ENCODE results near the gene BET1L. TPM values are rescaled to one million over a fixed set of nuclear protein-coding genes. Genes with fewer than 3 reads are reported as not detected.
A peak's percentile ranks its signal among the peaks of the same experiment; 100 is the strongest.
"Not testable (repeated sequence)": the region's sequence is repeated elsewhere in the genome, so short reads cannot be mapped to it uniquely, and the experiment has no call there.

BET1L gene
- total RNA-seq, 1 donor from 2014 or later, result 46.9 TPM

- Mint-ChIP-seq H3K9me3 (no peaks in the 10 kb centered on the region), H3K4me3 (no peak overlapping the region), H3K27ac (no peak overlapping the region), H3K36me3 (ENCODE audit: low read depth) (peaks cover 4% of the 10 kb centered on the region), H3K27me3 (no peaks in the 10 kb centered on the region), H3K4me1 (peaks cover 14% of the 10 kb centered on the region)
- intact Hi-C loops (cut with micrococcal nuclease), result no loop called here
- no peak for DNase-seq
These were observed 15.0 kb upstream of the BET1L start for GRCh38 chr11:221998-222789.

- no peak for DNase-seq
- no peaks in the 10 kb centered on the region for H3K27me3 Mint-ChIP-seq
- no peak overlapping the region for H3K27ac Mint-ChIP-seq
- H3K36me3 Mint-ChIP-seq (ENCODE audit: low read depth), result peaks cover 4% of the 10 kb centered on the region
- no peaks in the 10 kb centered on the region for H3K9me3 Mint-ChIP-seq
- no peak overlapping the region for H3K4me3 Mint-ChIP-seq
- intact Hi-C loops (cut with micrococcal nuclease), result no loop called here
- H3K4me1 Mint-ChIP-seq, result peaks cover 14% of the 10 kb centered on the region
These were observed 14.3 kb upstream of the BET1L start for GRCh38 chr11:221539-221938.

- H3K9me3 Mint-ChIP-seq; H3K36me3 Mint-ChIP-seq (ENCODE audit: low read depth); intact Hi-C loops (cut with micrococcal nuclease); H3K27ac Mint-ChIP-seq; H3K4me3 Mint-ChIP-seq; DNase-seq; H3K27me3 Mint-ChIP-seq: not testable (repeated sequence)
- peaks cover 10% of the 10 kb centered on the region for H3K4me1 Mint-ChIP-seq
These were observed 13.5 kb upstream of the BET1L start for GRCh38 chr11:220641-221215.

- Mint-ChIP-seq H3K4me3 (no peak overlapping the region), H3K4me1 (peaks cover 8% of the 10 kb centered on the region), H3K27ac (no peak overlapping the region), H3K9me3 (no peaks in the 10 kb centered on the region), H3K27me3 (no peaks in the 10 kb centered on the region), H3K36me3 (ENCODE audit: low read depth) (peaks cover 21% of the 10 kb centered on the region)
- intact Hi-C loops (cut with micrococcal nuclease), result no loop called here
- no peak for DNase-seq
These were observed 11.8 kb upstream of the BET1L start for GRCh38 chr11:218815-219593.

DNA sequence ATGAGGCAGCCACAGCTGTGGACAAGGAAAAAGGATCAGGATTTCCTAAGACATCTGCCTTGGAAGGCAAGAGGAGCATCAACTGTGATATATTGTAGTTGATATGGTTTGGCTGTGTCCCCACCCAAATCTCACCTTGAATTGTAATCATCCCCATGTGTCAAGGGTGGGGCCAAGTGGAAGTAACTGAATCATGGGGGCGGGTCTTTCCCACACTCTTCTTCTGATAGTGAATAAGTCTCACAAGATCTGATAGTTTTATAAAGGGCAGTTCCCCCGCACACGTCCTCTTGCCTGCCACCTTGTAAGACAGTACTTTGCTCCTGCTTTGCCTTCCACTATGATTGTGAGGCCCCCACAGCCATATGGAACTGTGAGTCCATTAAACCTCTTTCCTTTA is 10.5 kb upstream of the BET1L start:
- Mint-ChIP-seq H3K4me3 (no peak overlapping the region), H3K36me3 (ENCODE audit: low read depth) (peaks cover 27% of the 10 kb centered on the region), H3K4me1 (peaks cover 9% of the 10 kb centered on the region), H3K27ac (peak overlapping the region; percentile 0), H3K27me3 (no peaks in the 10 kb centered on the region), H3K9me3 (no peaks in the 10 kb centered on the region)
- intact Hi-C loops (cut with micrococcal nuclease), result no loop called here
- DNase-seq, result no peak

DNA sequence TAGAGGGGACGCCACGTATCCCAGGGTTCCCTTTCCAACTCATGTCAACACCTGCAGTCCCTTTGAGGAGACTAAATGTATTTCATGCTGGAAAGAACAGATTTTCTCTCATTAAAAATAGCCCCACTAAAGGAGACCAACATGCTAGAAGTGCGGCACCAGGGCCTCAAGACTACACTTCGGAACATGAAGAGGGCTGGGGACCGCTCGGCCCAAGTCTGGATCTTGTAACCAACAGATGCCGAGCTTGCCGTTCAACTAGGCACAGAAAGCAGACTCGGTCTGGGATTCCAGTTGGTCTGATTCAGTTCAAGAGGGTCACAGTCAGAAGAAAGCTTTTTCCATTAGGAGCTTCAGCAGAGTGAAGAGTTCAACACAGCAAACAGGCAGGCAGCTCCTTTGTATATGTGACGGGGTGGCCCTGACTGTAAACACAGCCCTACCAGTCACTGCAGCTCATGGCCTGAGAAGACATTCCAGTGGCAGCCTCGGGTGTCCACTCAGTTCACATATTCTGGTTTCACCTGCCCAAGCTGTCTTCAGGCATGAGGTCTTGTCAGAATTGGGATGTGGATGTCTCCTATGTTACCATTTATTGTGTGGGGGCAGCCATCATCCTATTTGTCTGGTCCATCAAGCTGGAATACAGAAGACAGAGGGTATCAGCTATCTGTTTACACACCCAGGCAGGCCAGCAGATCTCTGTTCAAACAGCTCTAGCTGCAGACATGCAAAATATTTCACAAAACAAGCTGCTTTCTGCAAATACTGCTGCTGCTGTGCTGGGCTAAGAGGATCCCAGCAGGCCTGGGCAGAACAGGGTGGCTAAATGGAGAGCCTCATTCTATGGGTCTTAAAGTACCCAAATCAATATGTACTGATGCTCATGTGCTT is 9.1 kb upstream of the BET1L start:
- intact Hi-C loops (cut with micrococcal nuclease), result no loop called here
- Mint-ChIP-seq H3K27ac (peak overlapping the region; percentile 45), H3K4me3 (no peak overlapping the region)

GRCh38 chr11:215581-216037 is 8.4 kb upstream of the BET1L start:
- no peak for DNase-seq
- H3K36me3 Mint-ChIP-seq (ENCODE audit: low read depth), result peaks cover 43% of the 10 kb centered on the region
- H3K27ac Mint-ChIP-seq, result peak overlapping the region; percentile 45
- H3K4me3 Mint-ChIP-seq, result no peak overlapping the region
- H3K27me3 Mint-ChIP-seq, result no peaks in the 10 kb centered on the region
- intact Hi-C loops (cut with micrococcal nuclease), result no loop called here
- peaks cover 12% of the 10 kb centered on the region for H3K4me1 Mint-ChIP-seq
- no peaks in the 10 kb centered on the region for H3K9me3 Mint-ChIP-seq

More for the DNA sequence above, 9.1 kb upstream of the BET1L start:
- Mint-ChIP-seq H3K27me3 (no peaks in the 10 kb centered on the region), H3K36me3 (ENCODE audit: low read depth) (peaks cover 36% of the 10 kb centered on the region), H3K9me3 (no peaks in the 10 kb centered on the region), H3K4me1 (peaks cover 11% of the 10 kb centered on the region)
- DNase-seq, result no peak

- no peak overlapping the region for H3K4me3 Mint-ChIP-seq
- intact Hi-C loops (cut with micrococcal nuclease), result no loop called here
These were observed 6.9 kb upstream of the BET1L start for GRCh38 chr11:214083-214482.

DNA sequence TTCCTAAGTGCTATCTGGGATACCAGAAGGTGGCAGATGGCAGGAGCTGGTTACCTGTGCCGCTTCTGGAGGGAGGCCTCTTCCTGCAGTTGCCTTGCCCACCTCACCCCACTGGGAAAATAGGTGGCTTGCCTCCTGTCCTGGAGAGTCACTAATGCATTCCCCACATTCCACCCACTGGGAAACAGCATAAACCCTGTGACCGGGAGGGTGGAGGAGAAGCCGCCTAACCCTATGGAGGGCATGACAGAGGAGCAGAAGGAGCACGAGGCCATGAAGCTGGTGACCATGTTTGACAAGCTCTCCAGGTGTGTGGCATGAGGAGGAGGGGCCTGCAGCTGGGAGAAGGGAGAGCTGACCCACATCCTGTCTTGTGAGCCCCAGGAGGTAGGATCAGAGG is 5.9 kb upstream of the BET1L start:
- H3K27ac Mint-ChIP-seq, result peak overlapping the region; percentile 34
- peaks cover 60% of the 10 kb centered on the region for H3K36me3 Mint-ChIP-seq (ENCODE audit: low read depth)
- intact Hi-C loops (cut with micrococcal nuclease), result no loop called here
- peaks cover 18% of the 10 kb centered on the region for H3K4me1 Mint-ChIP-seq
- no peak overlapping the region for H3K4me3 Mint-ChIP-seq
- no peak for DNase-seq
- no peaks in the 10 kb centered on the region for H3K9me3 Mint-ChIP-seq
- H3K27me3 Mint-ChIP-seq, result no peaks in the 10 kb centered on the region

More at GRCh38 chr11:214083-214482, 6.9 kb upstream of the BET1L start:
- Mint-ChIP-seq H3K9me3 (no peaks in the 10 kb centered on the region), H3K27ac (peak overlapping the region; percentile 62), H3K36me3 (ENCODE audit: low read depth) (peaks cover 56% of the 10 kb centered on the region), H3K27me3 (no peaks in the 10 kb centered on the region), H3K4me1 (peaks cover 18% of the 10 kb centered on the region)
- DNase-seq, result no peak

DNA sequence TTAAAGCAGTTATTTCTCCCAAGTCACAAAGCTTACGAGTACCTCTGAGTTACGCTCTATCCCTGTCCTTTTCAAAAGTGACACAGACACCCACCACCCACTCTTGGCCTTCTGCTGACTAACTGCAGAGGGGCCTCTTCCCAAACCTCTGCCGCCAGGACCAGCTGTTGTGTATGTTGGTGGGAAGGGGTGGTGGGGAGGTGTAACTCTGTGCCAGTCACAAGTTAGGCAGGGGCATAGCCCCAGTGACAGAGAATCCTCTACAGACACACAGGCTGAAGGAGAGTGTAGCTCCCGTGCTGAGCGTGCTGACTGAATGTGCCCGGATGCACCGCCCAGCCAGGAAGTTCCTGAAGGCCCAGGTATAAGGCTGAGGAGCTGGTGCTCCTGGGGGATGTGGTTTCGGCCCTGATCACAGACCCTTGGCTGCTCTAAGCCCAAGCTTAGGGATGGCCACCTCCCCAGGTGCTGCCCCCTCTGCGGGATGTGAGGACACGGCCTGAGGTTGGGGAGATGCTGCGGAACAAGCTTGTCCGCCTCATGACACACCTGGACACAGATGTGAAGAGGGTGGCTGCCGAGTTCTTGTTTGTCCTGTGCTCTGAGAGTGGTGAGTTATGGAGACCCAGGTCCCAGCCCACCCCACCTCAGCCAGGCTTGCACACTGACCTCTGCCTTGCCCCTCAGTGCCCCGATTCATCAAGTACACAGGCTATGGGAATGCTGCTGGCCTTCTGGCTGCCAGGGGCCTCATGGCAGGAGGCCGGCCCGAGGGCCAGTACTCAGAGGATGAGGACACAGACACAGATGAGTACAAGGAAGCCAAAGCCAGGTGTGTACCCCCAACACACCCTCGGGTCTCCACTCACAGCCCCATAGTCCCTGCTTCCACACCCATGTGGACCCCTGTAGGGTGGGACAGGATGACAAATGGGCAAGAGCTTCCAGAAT is 5.2 kb upstream of the BET1L start:
- Mint-ChIP-seq H3K27me3 (no peaks in the 10 kb centered on the region), H3K9me3 (no peaks in the 10 kb centered on the region), H3K27ac (no peak overlapping the region), H3K4me3 (no peak overlapping the region), H3K4me1 (peaks cover 12% of the 10 kb centered on the region), H3K36me3 (ENCODE audit: low read depth) (peaks cover 64% of the 10 kb centered on the region)
- intact Hi-C loops (cut with micrococcal nuclease), result no loop called here
- DNase-seq, result no peak

GRCh38 chr11:211741-212140 is 4.5 kb upstream of the BET1L start:
- Mint-ChIP-seq H3K27ac (no peak overlapping the region), H3K9me3 (no peaks in the 10 kb centered on the region), H3K36me3 (ENCODE audit: low read depth) (peaks cover 67% of the 10 kb centered on the region), H3K4me1 (peaks cover 12% of the 10 kb centered on the region), H3K27me3 (no peaks in the 10 kb centered on the region), H3K4me3 (peak overlapping the region; percentile 32)
- intact Hi-C loops (cut with micrococcal nuclease), result no loop called here
- no peak for DNase-seq

- intact Hi-C loops (cut with micrococcal nuclease), result no loop called here
- H3K4me1 Mint-ChIP-seq, result peaks cover 14% of the 10 kb centered on the region
- no peak overlapping the region for H3K27ac Mint-ChIP-seq
- peaks cover 70% of the 10 kb centered on the region for H3K36me3 Mint-ChIP-seq (ENCODE audit: low read depth)
- H3K4me3 Mint-ChIP-seq, result peak overlapping the region; percentile 32
- DNase-seq, result no peak
- H3K27me3 Mint-ChIP-seq, result no peaks in the 10 kb centered on the region
- no peaks in the 10 kb centered on the region for H3K9me3 Mint-ChIP-seq
These were observed 4.1 kb upstream of the BET1L start for GRCh38 chr11:211295-211694.

All from activated CD4-positive, alpha-beta T cell treated with anti-CD3 and anti-CD28 coated beads, Interleukin-2, amount 10 ng/mL, durations not matched to agents 24 days and 14 days (primary cell).